Vagina (tissue), 2 donors: Measurements from ENCODE around the gene IGDCC3. TPM values are rescaled to one million over a fixed set of nuclear protein-coding genes. Genes with fewer than 3 reads are reported as not detected.

Experiments
- DNase-seq, 2 donors: peaks; one replicate each; pipeline ENCODE4 v3.0.0-alpha.2; 2017; ENCODE audit errors: extremely low spot score in 2 of 2
- H3K27ac ChIP-seq: fragments of 200-600 bp; sonication (generic); one replicate; pipeline ENCODE4 v1.5.1; 2019
- H3K27me3 ChIP-seq: fragments of 200-600 bp; sonication (generic); one replicate; pipeline ENCODE4 v1.5.1; 2019
- H3K36me3 ChIP-seq, 2 donors: fragments of 200-600 bp; sonication (generic); one replicate each; pipeline ENCODE4 v1.5.1; 2017 to 2019
- H3K4me1 ChIP-seq: fragments of 200-600 bp; sonication (generic); one replicate; pipeline ENCODE4 v1.5.1; 2019
- H3K4me3 ChIP-seq, 2 donors: fragments of 200-600 bp; sonication (generic); 1 replicate in 1 of 2; 2 replicates in 1 of 2; pipeline ENCODE4 v1.5.1; 2016 to 2019
- H3K9me3 ChIP-seq: fragments of 200-600 bp; sonication (generic); one replicate; pipeline ENCODE4 v1.5.1; 2019
- CTCF ChIP-seq, 3 experiments: fragments of 450-650 bp in 2 of 3; fragments of 200-600 bp in 1 of 3; sonication (generic) in 1 of 3; IDR thresholded peaks; one replicate each; pipeline ENCODE4 v1.5.1; 2017 to 2019; ENCODE audit warnings: antibody characterized with exemption in 3 of 3, mild to moderate bottlenecking in 2 of 3, moderate library complexity in 2 of 3
- POLR2A ChIP-seq, 2 donors: fragments of 450-650 bp; IDR thresholded peaks; one replicate each; pipeline ENCODE4 v1.6.1; 2017; ENCODE audit warnings: antibody characterized with exemption in 2 of 2, mild to moderate bottlenecking in 2 of 2, moderate library complexity in 2 of 2
- POLR2AphosphoS5 ChIP-seq, 2 donors: sonication (generic); formaldehyde crosslinking; IDR thresholded peaks; one replicate each; pipeline ENCODE4 v1.9.0; 2017; ENCODE audit warnings: antibody characterized with exemption in 2 of 2, mild to moderate bottlenecking in 2 of 2, low read depth in 1 of 2; ENCODE audit not compliant: insufficient read depth in 1 of 2
- intact Hi-C: fragments of 100-400 bp; cut with DNase I; formaldehyde crosslinking; loops from one replicate; pipeline ENCODE4 v1.15.1; 2023
- total RNA-seq: library from RNA; depleted of rRNA; stranded (reverse); fragments of >200 nt; gene quantifications from one replicate; pipeline ENCODE4 v1.2.3, GENCODE V29; 2016

Gene IGDCC3
- total RNA-seq, 1 donor from 2014 or later = 0.49 TPM

- TF ChIP-seq POLR2AphosphoS5 (IDR thresholded peaks at IDR 0.05; ENCODE audit: insufficient read depth in 1 of 2, low read depth in 1 of 2) (no peak), CTCF (IDR thresholded peaks at IDR 0.05) (no peak), POLR2A (IDR thresholded peaks at IDR 0.05) (no peak)
- H3K27me3 ChIP-seq = no peaks in the 10 kb centered on the region
- no peak for DNase-seq
- intact Hi-C loops = no loop called here
- H3K27ac ChIP-seq = no peak overlapping the region
- no peak overlapping the region for H3K4me3 ChIP-seq
- H3K36me3 ChIP-seq = no peaks in the 10 kb centered on the region
- no peaks in the 10 kb centered on the region for H3K9me3 ChIP-seq
- no peaks in the 10 kb centered on the region for H3K4me1 ChIP-seq
Measured at GRCh38 chr15:65335278-65336055, 42.3 kb downstream of the IGDCC3 start.

GRCh38 chr15:65334586-65335231 is 43.1 kb downstream of the IGDCC3 start:
- intact Hi-C loops = no loop called here
- H3K36me3 ChIP-seq = no peaks in the 10 kb centered on the region
- H3K9me3 ChIP-seq = no peaks in the 10 kb centered on the region
- no peak overlapping the region for H3K27ac ChIP-seq
- H3K4me3 ChIP-seq = no peak overlapping the region
- TF ChIP-seq CTCF (IDR thresholded peaks at IDR 0.05) = no peak
- no peak for TF ChIP-seq POLR2AphosphoS5 (IDR thresholded peaks at IDR 0.05; ENCODE audit: insufficient read depth in 1 of 2, low read depth in 1 of 2)
- TF ChIP-seq POLR2A (IDR thresholded peaks at IDR 0.05) = no peak
- H3K27me3 ChIP-seq = no peaks in the 10 kb centered on the region
- DNase-seq = no peak
- no peaks in the 10 kb centered on the region for H3K4me1 ChIP-seq

- H3K27me3 ChIP-seq = no peaks in the 10 kb centered on the region
- H3K9me3 ChIP-seq = no peaks in the 10 kb centered on the region
- intact Hi-C loops = no loop called here
- no peak for TF ChIP-seq CTCF (IDR thresholded peaks at IDR 0.05)
- TF ChIP-seq POLR2AphosphoS5 (IDR thresholded peaks at IDR 0.05; ENCODE audit: insufficient read depth in 1 of 2, low read depth in 1 of 2) = no peak
- no peak for TF ChIP-seq POLR2A (IDR thresholded peaks at IDR 0.05)
- no peak overlapping the region for H3K4me3 ChIP-seq
- H3K27ac ChIP-seq = no peak overlapping the region
- H3K36me3 ChIP-seq = no peaks in the 10 kb centered on the region
- no peaks in the 10 kb centered on the region for H3K4me1 ChIP-seq
- DNase-seq = no peak
Measured at GRCh38 chr15:65333856-65334255, 43.9 kb downstream of the IGDCC3 start.

GRCh38 chr15:65333148-65333820 is 44.5 kb downstream of the IGDCC3 start:
- no peaks in the 10 kb centered on the region for H3K36me3 ChIP-seq
- DNase-seq = no peak
- no peaks in the 10 kb centered on the region for H3K9me3 ChIP-seq
- H3K4me3 ChIP-seq = no peak overlapping the region
- H3K4me1 ChIP-seq = no peaks in the 10 kb centered on the region
- H3K27ac ChIP-seq = no peak overlapping the region
- TF ChIP-seq POLR2AphosphoS5 (IDR thresholded peaks at IDR 0.05; ENCODE audit: insufficient read depth in 1 of 2, low read depth in 1 of 2) = no peak
- TF ChIP-seq POLR2A (IDR thresholded peaks at IDR 0.05) = no peak
- TF ChIP-seq CTCF (IDR thresholded peaks at IDR 0.05) = no peak
- intact Hi-C loops = no loop called here
- no peaks in the 10 kb centered on the region for H3K27me3 ChIP-seq
